ENCODE data around the gene POTEJ.
"Not testable (repeated sequence)": the region's sequence is repeated elsewhere in the genome, so short reads cannot be mapped to it uniquely, and the experiment has no call there.

The POTEJ gene

DNA sequence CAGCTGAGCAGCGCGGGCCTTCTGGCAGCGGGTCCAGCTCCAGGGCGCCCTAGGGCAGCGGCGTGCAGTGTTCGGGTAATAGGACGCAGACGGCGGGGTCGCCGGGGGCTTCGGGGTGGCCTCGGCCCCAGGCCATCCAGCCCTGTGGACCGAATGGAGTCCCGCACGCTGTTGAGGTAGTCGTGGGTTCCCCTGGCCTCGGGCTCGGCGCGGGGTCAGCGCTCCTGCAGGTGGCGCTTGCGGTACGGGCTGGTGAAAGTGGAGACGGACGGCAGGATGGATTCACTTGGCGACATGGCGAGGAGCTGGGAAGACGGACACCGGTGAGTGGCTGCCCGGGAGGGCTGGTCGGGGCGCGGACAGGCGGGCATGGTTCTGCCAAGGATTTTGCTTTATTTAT lies 82.2 kb downstream of the POTEJ start:
- DNase-seq (ENCODE audit: low read depth): peak; percentile 27
- TF ChIP-seq, protein P1, sequence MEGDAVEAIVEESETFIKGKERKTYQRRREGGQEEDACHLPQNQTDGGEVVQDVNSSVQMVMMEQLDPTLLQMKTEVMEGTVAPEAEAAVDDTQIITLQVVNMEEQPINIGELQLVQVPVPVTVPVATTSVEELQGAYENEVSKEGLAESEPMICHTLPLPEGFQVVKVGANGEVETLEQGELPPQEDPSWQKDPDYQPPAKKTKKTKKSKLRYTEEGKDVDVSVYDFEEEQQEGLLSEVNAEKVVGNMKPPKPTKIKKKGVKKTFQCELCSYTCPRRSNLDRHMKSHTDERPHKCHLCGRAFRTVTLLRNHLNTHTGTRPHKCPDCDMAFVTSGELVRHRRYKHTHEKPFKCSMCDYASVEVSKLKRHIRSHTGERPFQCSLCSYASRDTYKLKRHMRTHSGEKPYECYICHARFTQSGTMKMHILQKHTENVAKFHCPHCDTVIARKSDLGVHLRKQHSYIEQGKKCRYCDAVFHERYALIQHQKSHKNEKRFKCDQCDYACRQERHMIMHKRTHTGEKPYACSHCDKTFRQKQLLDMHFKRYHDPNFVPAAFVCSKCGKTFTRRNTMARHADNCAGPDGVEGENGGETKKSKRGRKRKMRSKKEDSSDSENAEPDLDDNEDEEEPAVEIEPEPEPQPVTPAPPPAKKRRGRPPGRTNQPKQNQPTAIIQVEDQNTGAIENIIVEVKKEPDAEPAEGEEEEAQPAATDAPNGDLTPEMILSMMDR (IDR thresholded peaks at IDR 0.05; ENCODE audit: insufficient read depth, low read depth, low read length, missing control alignments): peak; percentile 17
- not testable (repeated sequence) for H3K4me3 ChIP-seq (ENCODE audit: low read length)

DNA sequence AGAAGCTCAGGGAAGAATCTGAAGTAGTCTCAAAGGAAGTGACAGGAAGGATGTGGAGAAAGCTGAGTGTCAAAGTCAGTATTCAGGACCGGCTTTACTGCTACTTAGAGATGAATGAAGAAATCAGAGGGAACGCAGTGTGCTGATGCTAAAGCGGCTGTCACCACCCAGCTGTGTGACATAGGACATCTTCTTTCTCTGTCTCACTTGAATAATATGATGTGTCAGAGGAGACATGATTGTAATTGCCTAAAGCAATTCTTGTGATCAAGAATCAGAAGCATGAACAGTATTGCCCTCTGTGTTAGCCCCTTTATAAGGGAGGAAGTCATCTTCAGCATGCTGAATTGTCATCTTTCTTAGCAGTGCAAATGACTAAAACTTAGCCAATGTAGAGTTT lies 92.0 kb downstream of the POTEJ start:
- not testable (repeated sequence) for H3K4me3 ChIP-seq (ENCODE audit: low read length); DNase-seq (ENCODE audit: low read depth)
